OCI-LY3 (cell line): ENCODE data around the gene CDH23.

Experiments
- H2AFZ ChIP-seq: fragments of 200-600, 300-600 bp; shearing (Covaris generic); 2 replicates; pipeline ENCODE4 v1.6.0; 2014; ENCODE audit warnings: antibody characterized with exemption, low read depth, low read length
- H3K27ac ChIP-seq: fragments of 200-600, 300-600 bp; sonication (generic); 2 replicates; pipeline ENCODE4 v1.5.1; 2014; ENCODE audit warnings: mild to moderate bottlenecking, low read length, moderate library complexity, mixed read lengths
- H3K27me3 ChIP-seq: fragments of 200-600, 300-600 bp; sonication (generic); 2 replicates; pipeline ENCODE4 v1.6.1; 2014; ENCODE audit warnings: low read depth, low read length, mixed read lengths
- H3K36me3 ChIP-seq: fragments of 200-600, 300-600 bp; sonication (generic); replicated peaks from 2 replicates; pipeline ENCODE3; 2014; ENCODE audit warnings: low read depth, low read length, mixed read lengths
- H3K4me1 ChIP-seq: fragments of 300-600, 200-600 bp; sonication (generic); 2 replicates; pipeline ENCODE4 v1.6.1; 2014; ENCODE audit warnings: low read length, mixed read lengths
- H3K4me2 ChIP-seq: fragments of 200-600, 300-600 bp; sonication (generic); 2 replicates; pipeline ENCODE4 v1.6.1; 2014; ENCODE audit warnings: low read length, mixed read lengths
- H3K4me3 ChIP-seq: fragments of 300-600, 200-600 bp; sonication (generic); 2 replicates; pipeline ENCODE4 v1.5.1; 2014; ENCODE audit warnings: antibody characterized with exemption, mild to moderate bottlenecking, low read length, moderate library complexity
- H3K79me2 ChIP-seq: fragments of 300-600, 200-600 bp; shearing (Covaris generic); 2 replicates; pipeline ENCODE4 v1.6.1; 2014; ENCODE audit warnings: mild to moderate bottlenecking, low read length, mixed read lengths
- H3K9ac ChIP-seq: fragments of 300-600, 200-600 bp; shearing (Covaris generic); 2 replicates; pipeline ENCODE4 v1.6.0; 2014; ENCODE audit warnings: mild to moderate bottlenecking, low read length, moderate library complexity
- H3K9me3 ChIP-seq: fragments of 200-600, 300-600 bp; shearing (Covaris generic); 2 replicates; pipeline ENCODE4 v1.6.1; 2014; ENCODE audit warnings: low read length, mixed read lengths; ENCODE audit not compliant: insufficient read depth
- H4K20me1 ChIP-seq: fragments of 200-600, 300-600 bp; sonication (generic); 2 replicates; pipeline ENCODE4 v1.6.1; 2016; ENCODE audit warnings: low read length, mixed read lengths; ENCODE audit not compliant: insufficient read depth
- EZH2phosphoT487 ChIP-seq: fragments of 200-600 bp; shearing (Covaris generic); IDR thresholded peaks from 2 replicates; pipeline ENCODE4 v1.6.1; 2018; ENCODE audit warnings: antibody characterized with exemption, mixed run types, low read depth
- TF ChIP-seq, protein P1 (sequence below): fragments of 200-600, 300-600 bp; sonication (generic); IDR thresholded peaks from 2 replicates; pipeline ENCODE4 v1.5.1; 2014; ENCODE audit warnings: antibody characterized with exemption, low read length, low read depth

The CDH23 gene

DNA sequence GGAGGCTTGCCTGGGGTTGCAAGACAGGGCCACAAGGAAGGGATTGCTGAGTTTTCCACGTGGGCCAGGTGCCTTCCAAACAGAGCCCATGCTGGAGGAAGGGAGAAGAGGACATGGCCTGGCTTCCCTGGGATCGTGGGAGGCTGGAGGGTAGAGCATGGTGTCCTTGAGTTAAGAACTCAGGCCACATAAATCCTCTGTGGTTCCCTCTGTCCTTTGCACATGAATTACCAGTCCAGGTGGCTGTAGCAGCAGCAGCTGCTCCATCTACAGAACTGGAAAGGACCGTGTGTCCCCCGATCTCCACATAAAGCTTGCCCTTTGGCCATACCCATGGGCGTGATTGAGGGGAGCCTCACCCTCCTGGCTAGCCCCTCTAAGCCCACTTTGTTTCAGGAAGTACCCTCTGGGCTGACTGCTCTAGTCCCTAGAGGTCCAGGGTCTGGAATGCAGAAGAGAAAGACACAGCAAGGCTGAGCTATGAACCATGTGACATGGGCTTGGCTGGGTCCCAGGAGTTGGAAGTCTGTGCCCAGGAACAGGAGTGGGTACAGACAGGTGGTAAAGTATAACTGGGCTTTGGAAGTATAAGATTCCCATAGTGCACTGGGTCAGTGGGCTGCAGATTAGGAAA lies 237.9 kb downstream of the CDH23 start:
- Histone ChIP-seq H3K4me3 (no peak overlapping the region), H4K20me1 (no peaks in the 10 kb centered on the region), H3K27me3 (no peaks in the 10 kb centered on the region; the same call in 1 of the 2 replicates), H3K9ac (no peak overlapping the region), H3K4me1 (peaks cover 10% of the 10 kb centered on the region), H3K36me3 (no peaks in the 10 kb centered on the region), H2AFZ (no peak overlapping the region), H3K79me2 (no peaks in the 10 kb centered on the region), H3K9me3 (no peaks in the 10 kb centered on the region), H3K27ac (no peak overlapping the region), H3K4me2 (no peak overlapping the region)
- TF ChIP-seq EZH2phosphoT487: no peak
- TF ChIP-seq, protein P1, sequence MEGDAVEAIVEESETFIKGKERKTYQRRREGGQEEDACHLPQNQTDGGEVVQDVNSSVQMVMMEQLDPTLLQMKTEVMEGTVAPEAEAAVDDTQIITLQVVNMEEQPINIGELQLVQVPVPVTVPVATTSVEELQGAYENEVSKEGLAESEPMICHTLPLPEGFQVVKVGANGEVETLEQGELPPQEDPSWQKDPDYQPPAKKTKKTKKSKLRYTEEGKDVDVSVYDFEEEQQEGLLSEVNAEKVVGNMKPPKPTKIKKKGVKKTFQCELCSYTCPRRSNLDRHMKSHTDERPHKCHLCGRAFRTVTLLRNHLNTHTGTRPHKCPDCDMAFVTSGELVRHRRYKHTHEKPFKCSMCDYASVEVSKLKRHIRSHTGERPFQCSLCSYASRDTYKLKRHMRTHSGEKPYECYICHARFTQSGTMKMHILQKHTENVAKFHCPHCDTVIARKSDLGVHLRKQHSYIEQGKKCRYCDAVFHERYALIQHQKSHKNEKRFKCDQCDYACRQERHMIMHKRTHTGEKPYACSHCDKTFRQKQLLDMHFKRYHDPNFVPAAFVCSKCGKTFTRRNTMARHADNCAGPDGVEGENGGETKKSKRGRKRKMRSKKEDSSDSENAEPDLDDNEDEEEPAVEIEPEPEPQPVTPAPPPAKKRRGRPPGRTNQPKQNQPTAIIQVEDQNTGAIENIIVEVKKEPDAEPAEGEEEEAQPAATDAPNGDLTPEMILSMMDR: no peak

DNA sequence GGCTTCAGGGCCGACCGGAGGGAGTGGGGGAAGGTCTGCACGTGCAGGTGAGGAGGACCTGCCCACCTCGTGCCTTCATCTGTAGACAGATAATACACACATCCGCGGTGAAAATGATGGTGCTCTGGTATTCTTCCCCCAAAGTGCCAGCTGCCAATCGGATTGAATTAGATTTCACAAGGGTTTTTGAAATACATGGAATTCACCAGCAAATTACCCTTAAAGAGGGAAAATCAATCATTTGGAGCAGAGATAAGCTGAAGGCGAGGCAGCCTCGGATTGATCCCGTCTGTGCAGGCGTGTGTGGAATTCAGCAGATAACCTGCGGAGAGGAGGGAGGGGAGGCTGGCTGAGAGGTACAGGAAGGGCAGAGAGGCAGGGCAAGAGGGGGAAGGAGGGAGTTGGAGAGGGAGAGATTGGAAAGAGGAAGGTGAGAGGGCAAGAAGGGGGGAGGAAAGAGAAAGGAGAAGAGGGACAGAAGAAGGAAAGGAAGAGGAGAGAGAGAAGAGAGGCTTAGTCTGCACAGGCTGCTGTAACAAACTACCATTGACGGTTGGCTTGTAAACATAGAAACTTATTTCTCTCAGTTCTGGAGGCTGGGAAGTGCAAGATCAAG lies 238.6 kb downstream of the CDH23 start:
- Histone ChIP-seq H3K27ac (no peak overlapping the region), H3K9ac (no peak overlapping the region), H3K4me2 (no peak overlapping the region), H3K79me2 (no peaks in the 10 kb centered on the region), H3K4me1 (peaks cover 10% of the 10 kb centered on the region), H3K27me3 (no peaks in the 10 kb centered on the region; the same call in 1 of the 2 replicates), H2AFZ (no peak overlapping the region), H3K4me3 (no peak overlapping the region), H3K9me3 (no peaks in the 10 kb centered on the region), H3K36me3 (no peaks in the 10 kb centered on the region), H4K20me1 (no peaks in the 10 kb centered on the region)
- TF ChIP-seq, protein P1: no peak
- TF ChIP-seq EZH2phosphoT487: no peak

DNA sequence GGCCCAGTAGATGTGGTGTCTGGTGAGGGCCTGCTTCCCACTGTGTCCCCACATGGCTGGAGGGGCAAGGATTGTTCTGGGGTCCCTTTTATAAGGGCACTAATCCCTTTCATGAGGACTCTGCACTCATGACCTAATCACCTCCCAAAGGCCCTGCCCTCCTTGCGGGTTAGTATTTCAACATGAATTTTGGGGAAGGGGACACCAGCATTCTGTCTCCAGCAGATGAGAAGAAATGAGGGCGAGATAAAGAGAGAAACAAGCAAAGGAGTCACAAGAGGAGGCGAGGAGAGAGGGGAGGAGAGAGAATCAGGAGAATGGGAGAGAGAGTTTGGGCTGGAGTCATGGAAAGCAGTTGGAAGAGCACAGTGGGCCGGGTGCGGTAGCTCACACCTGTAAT lies 239.1 kb downstream of the CDH23 start:
- Histone ChIP-seq H2AFZ (no peak overlapping the region), H3K4me2 (no peak overlapping the region), H3K4me1 (peaks cover 10% of the 10 kb centered on the region), H3K9me3 (no peaks in the 10 kb centered on the region), H3K9ac (no peak overlapping the region), H3K27ac (no peak overlapping the region), H3K4me3 (no peak overlapping the region), H3K79me2 (no peaks in the 10 kb centered on the region), H3K27me3 (no peaks in the 10 kb centered on the region; the same call in 1 of the 2 replicates), H4K20me1 (no peaks in the 10 kb centered on the region), H3K36me3 (no peaks in the 10 kb centered on the region)
- no peak for TF ChIP-seq EZH2phosphoT487
- TF ChIP-seq, protein P1: no peak

DNA sequence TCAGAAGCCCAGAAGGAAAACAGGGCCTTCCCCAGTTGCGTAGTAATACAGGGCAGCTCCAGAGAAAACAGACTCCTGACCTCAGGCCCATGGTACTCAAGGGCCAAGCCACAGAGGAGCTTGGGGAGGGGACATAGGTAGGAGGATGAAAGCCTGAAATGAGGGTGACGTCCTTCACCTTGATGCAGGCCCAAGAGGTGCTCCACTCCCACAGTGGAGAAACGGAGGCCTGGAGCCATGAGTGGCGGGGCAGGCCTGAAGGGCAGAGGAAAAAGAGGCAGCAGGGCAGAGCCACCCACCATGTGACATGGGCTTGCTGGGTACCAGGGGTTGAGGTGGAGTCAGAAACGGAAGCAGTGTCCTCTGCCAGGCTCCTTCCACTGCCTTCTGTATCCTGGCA lies 239.9 kb downstream of the CDH23 start:
- H3K4me3 ChIP-seq: no peak overlapping the region
- no peaks in the 10 kb centered on the region for H3K9me3 ChIP-seq
- H3K9ac ChIP-seq: no peak overlapping the region
- no peaks in the 10 kb centered on the region for H3K79me2 ChIP-seq
- H3K4me1 ChIP-seq: peaks cover 10% of the 10 kb centered on the region
- H3K27ac ChIP-seq: no peak overlapping the region
- H4K20me1 ChIP-seq: no peaks in the 10 kb centered on the region
- H3K4me2 ChIP-seq: no peak overlapping the region
- no peaks in the 10 kb centered on the region for H3K36me3 ChIP-seq
- no peak for TF ChIP-seq EZH2phosphoT487
- TF ChIP-seq, protein P1: no peak
- no peak overlapping the region for H2AFZ ChIP-seq
- no peaks in the 10 kb centered on the region; the same call in 1 of the 2 replicates for H3K27me3 ChIP-seq
